OCI-LY3 (cell line): ENCODE results near the gene EWSR1.

Source experiments
- EZH2phosphoT487 ChIP-seq: fragments of 200-600 bp; shearing (Covaris generic); IDR thresholded peaks from 2 replicates; pipeline ENCODE4 v1.6.1; 2018; ENCODE audit warnings: antibody characterized with exemption, mixed run types, low read depth
- TF ChIP-seq, protein P1 (sequence below): fragments of 200-600, 300-600 bp; sonication (generic); IDR thresholded peaks from 2 replicates; pipeline ENCODE4 v1.5.1; 2014; ENCODE audit warnings: antibody characterized with exemption, low read length, low read depth

- TF ChIP-seq, protein P1, sequence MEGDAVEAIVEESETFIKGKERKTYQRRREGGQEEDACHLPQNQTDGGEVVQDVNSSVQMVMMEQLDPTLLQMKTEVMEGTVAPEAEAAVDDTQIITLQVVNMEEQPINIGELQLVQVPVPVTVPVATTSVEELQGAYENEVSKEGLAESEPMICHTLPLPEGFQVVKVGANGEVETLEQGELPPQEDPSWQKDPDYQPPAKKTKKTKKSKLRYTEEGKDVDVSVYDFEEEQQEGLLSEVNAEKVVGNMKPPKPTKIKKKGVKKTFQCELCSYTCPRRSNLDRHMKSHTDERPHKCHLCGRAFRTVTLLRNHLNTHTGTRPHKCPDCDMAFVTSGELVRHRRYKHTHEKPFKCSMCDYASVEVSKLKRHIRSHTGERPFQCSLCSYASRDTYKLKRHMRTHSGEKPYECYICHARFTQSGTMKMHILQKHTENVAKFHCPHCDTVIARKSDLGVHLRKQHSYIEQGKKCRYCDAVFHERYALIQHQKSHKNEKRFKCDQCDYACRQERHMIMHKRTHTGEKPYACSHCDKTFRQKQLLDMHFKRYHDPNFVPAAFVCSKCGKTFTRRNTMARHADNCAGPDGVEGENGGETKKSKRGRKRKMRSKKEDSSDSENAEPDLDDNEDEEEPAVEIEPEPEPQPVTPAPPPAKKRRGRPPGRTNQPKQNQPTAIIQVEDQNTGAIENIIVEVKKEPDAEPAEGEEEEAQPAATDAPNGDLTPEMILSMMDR = no peak
- TF ChIP-seq EZH2phosphoT487 = no peak
Measured at GRCh38 chr22:29337631-29338284, 69.7 kb downstream of the EWSR1 start.
